Mononuclear cell (primary cell): Measurements from ENCODE around the gene LPIN3. TPM values are rescaled to one million over a fixed set of nuclear protein-coding genes. Genes with fewer than 3 reads are reported as not detected.

Experiments
- H3K27me3 ChIP-seq: 2 replicates; pipeline ENCODE4 v1.6.0; 2011; ENCODE audit warnings: low read length, control low read depth; ENCODE audit not compliant: insufficient read depth
- H3K4me1 ChIP-seq: 2 replicates; pipeline ENCODE4 v1.5.1; 2011; ENCODE audit warnings: mild to moderate bottlenecking, low read length, control low read depth; ENCODE audit not compliant: insufficient read depth
- H3K4me3 ChIP-seq: 2 replicates; pipeline ENCODE4 v1.5.1; 2011; ENCODE audit warnings: mild to moderate bottlenecking, low read length, moderate library complexity
- H3K9me3 ChIP-seq: 2 replicates; pipeline ENCODE4 v1.5.1; 2011; ENCODE audit warnings: low read depth, mild to moderate bottlenecking, control low read depth, low read length
- total RNA-seq: library from RNA; depleted of rRNA; stranded (reverse); fragments of >200 nt; gene quantifications from one replicate; pipeline ENCODE4 v1.2.3, GENCODE V29; 2012

Gene LPIN3
- total RNA-seq, 1 donor, result 0.10 TPM

GRCh38 chr20:41353530-41353929, 12.9 kb downstream of the LPIN3 start:
- Histone ChIP-seq H3K27me3 (no peaks in the 10 kb centered on the region), H3K4me3 (no peak overlapping the region), H3K9me3 (no peaks in the 10 kb centered on the region), H3K4me1 (no peaks in the 10 kb centered on the region)

- Histone ChIP-seq H3K9me3 (no peaks in the 10 kb centered on the region), H3K4me1 (no peaks in the 10 kb centered on the region), H3K4me3 (no peak overlapping the region), H3K27me3 (no peaks in the 10 kb centered on the region)
Observed at GRCh38 chr20:41355192-41355591, 14.6 kb downstream of the LPIN3 start.

- Histone ChIP-seq H3K4me3 (no peak overlapping the region), H3K27me3 (no peaks in the 10 kb centered on the region), H3K4me1 (no peaks in the 10 kb centered on the region), H3K9me3 (no peaks in the 10 kb centered on the region)
Observed at GRCh38 chr20:41355598-41356203, 15.1 kb downstream of the LPIN3 start.

- H3K4me1 ChIP-seq, result no peaks in the 10 kb centered on the region
- H3K27me3 ChIP-seq, result no peaks in the 10 kb centered on the region
- H3K4me3 ChIP-seq, result no peak overlapping the region
- H3K9me3 ChIP-seq, result no peaks in the 10 kb centered on the region
Observed at GRCh38 chr20:41356951-41357350, 16.3 kb downstream of the LPIN3 start.

GRCh38 chr20:41357424-41358163, 17.0 kb downstream of the LPIN3 start:
- no peaks in the 10 kb centered on the region for H3K4me1 ChIP-seq
- H3K27me3 ChIP-seq, result no peaks in the 10 kb centered on the region
- no peak overlapping the region for H3K4me3 ChIP-seq
- H3K9me3 ChIP-seq, result no peaks in the 10 kb centered on the region

- Histone ChIP-seq H3K4me1 (no peaks in the 10 kb centered on the region), H3K9me3 (no peaks in the 10 kb centered on the region), H3K4me3 (no peak overlapping the region), H3K27me3 (no peaks in the 10 kb centered on the region)
Observed at GRCh38 chr20:41358230-41358629, 17.6 kb downstream of the LPIN3 start.

- Histone ChIP-seq H3K4me1 (no peaks in the 10 kb centered on the region), H3K9me3 (no peaks in the 10 kb centered on the region), H3K4me3 (no peak overlapping the region), H3K27me3 (no peaks in the 10 kb centered on the region)
Observed at GRCh38 chr20:41358717-41359116, 18.1 kb downstream of the LPIN3 start.

GRCh38 chr20:41359541-41360011, 19.0 kb downstream of the LPIN3 start:
- H3K4me3 ChIP-seq, result no peak overlapping the region
- no peaks in the 10 kb centered on the region for H3K4me1 ChIP-seq
- no peaks in the 10 kb centered on the region for H3K27me3 ChIP-seq
- no peaks in the 10 kb centered on the region for H3K9me3 ChIP-seq

GRCh38 chr20:41360831-41361756, 20.5 kb downstream of the LPIN3 start:
- H3K27me3 ChIP-seq, result peaks cover 6% of the 10 kb centered on the region
- H3K4me3 ChIP-seq, result no peak overlapping the region
- no peaks in the 10 kb centered on the region for H3K4me1 ChIP-seq
- no peaks in the 10 kb centered on the region for H3K9me3 ChIP-seq

- H3K4me1 ChIP-seq, result no peaks in the 10 kb centered on the region
- H3K9me3 ChIP-seq, result no peaks in the 10 kb centered on the region
- no peak overlapping the region for H3K4me3 ChIP-seq
- peaks cover 8% of the 10 kb centered on the region for H3K27me3 ChIP-seq
Observed at GRCh38 chr20:41361757-41362747, 21.4 kb downstream of the LPIN3 start.

GRCh38 chr20:41362748-41363140, 22.1 kb downstream of the LPIN3 start:
- H3K4me3 ChIP-seq, result no peak overlapping the region

GRCh38 chr20:41363601-41364000, 23.0 kb downstream of the LPIN3 start:
- H3K9me3 ChIP-seq, result no peaks in the 10 kb centered on the region
- H3K27me3 ChIP-seq, result peaks cover 18% of the 10 kb centered on the region
- no peaks in the 10 kb centered on the region for H3K4me1 ChIP-seq
- no peak overlapping the region for H3K4me3 ChIP-seq

More at GRCh38 chr20:41362748-41363140, 22.1 kb downstream of the LPIN3 start:
- peaks cover 15% of the 10 kb centered on the region for H3K27me3 ChIP-seq
- no peaks in the 10 kb centered on the region for H3K4me1 ChIP-seq
- no peaks in the 10 kb centered on the region for H3K9me3 ChIP-seq

GRCh38 chr20:41364236-41364855, 23.7 kb downstream of the LPIN3 start:
- peaks cover 18% of the 10 kb centered on the region for H3K27me3 ChIP-seq
- H3K4me3 ChIP-seq, result no peak overlapping the region
- H3K9me3 ChIP-seq, result no peaks in the 10 kb centered on the region
- no peaks in the 10 kb centered on the region for H3K4me1 ChIP-seq
